Caco-2 (cell line): ENCODE data around the gene LRIG1. TPM values are rescaled to one million over a fixed set of nuclear protein-coding genes. Genes with fewer than 3 reads are reported as not detected.

ENCODE experiments used
- BruUV-seq: library from RNA; stranded (reverse); fragments of 400-500 nt; replicated peaks from 2 replicates; lab custom pipeline; 2021; lab: Mats Ljungman, UMichigan
- CTCF ChIA-PET: fragments of 300-600 bp; sonication (Branson Sonifier 250); formaldehyde crosslinking; loops from one replicate; lab custom pipeline; 2022; ENCODE audit warnings: antibody characterized with exemption; lab: Charles Lee
- POLR2A ChIA-PET: fragments of 300-600 bp; sonication (Branson Sonifier 250); formaldehyde crosslinking; loops from one replicate; lab custom pipeline; 2022; ENCODE audit warnings: antibody characterized with exemption; lab: Charles Lee
- DNase-seq, 2 experiments: peaks; one replicate each; pipeline versions ENCODE4 v3.0.0 to v3.0.0-alpha.2; 2020 to 2022
- H3K27me3 ChIP-seq: replicated peaks from 2 replicates; pipeline ENCODE4 v1.6.0; 2011; ENCODE audit warnings: low read length; ENCODE audit not compliant: control insufficient read depth, insufficient read depth
- H3K36me3 ChIP-seq: 2 replicates; pipeline ENCODE4 v1.5.1; 2011; ENCODE audit warnings: low read length; ENCODE audit not compliant: control insufficient read depth, insufficient read depth
- H3K4me1 ChIP-seq: fragments of 250-450 bp; sonication (Bioruptor Pico); 2 replicates; pipeline ENCODE4 v1.5.1; 2020; ENCODE audit warnings: mild to moderate bottlenecking
- H3K4me3 ChIP-seq: 2 replicates; pipeline ENCODE4 v1.5.1; 2011; ENCODE audit warnings: low read depth, mild to moderate bottlenecking, control low read depth, low read length
- H3K9me3 ChIP-seq: fragments of 250-450 bp; sonication (Bioruptor Pico); 2 replicates; pipeline ENCODE4 v1.5.1; 2020; ENCODE audit warnings: mild to moderate bottlenecking, moderate library complexity
- H3K27ac Mint-ChIP-seq: one replicate; pipeline ENCODE4 v1.8.0; 2022; ENCODE audit warnings: mixed read lengths; ENCODE audit not compliant: unreplicated experiment
- H3K27me3 Mint-ChIP-seq: one replicate; pipeline ENCODE4 v1.8.0; 2022; ENCODE audit warnings: mixed read lengths; ENCODE audit not compliant: insufficient read depth, unreplicated experiment
- H3K36me3 Mint-ChIP-seq: one replicate; pipeline ENCODE4 v1.8.0; 2022; ENCODE audit warnings: mild to moderate bottlenecking, mixed read lengths; ENCODE audit not compliant: insufficient read depth, unreplicated experiment
- H3K4me1 Mint-ChIP-seq: one replicate; pipeline ENCODE4 v1.8.0; 2022; ENCODE audit warnings: low read depth, mixed read lengths; ENCODE audit not compliant: unreplicated experiment
- H3K4me3 Mint-ChIP-seq: one replicate; pipeline ENCODE4 v1.8.0; 2022; ENCODE audit warnings: mild to moderate bottlenecking, moderate library complexity, mixed read lengths; ENCODE audit not compliant: unreplicated experiment
- H3K9me3 Mint-ChIP-seq: one replicate; pipeline ENCODE4 v1.8.0; 2022; ENCODE audit warnings: mixed read lengths; ENCODE audit not compliant: unreplicated experiment
- intact Hi-C: fragments of 100-400 bp; cut with micrococcal nuclease; formaldehyde crosslinking; loops from one replicate; pipeline ENCODE4 v1.10.0; 2022; ENCODE audit not compliant: unreplicated experiment
- total RNA-seq: library from RNA; stranded (reverse); gene quantifications from 2 replicates; pipeline ENCODE4 v1.2.3, GENCODE V29; 2022
- TF ChIP-seq, protein P1 (sequence below), 2 experiments: fragments of 200-600 bp in 1 of 2; IDR thresholded peaks; 1 replicate in 1 of 2; 2 replicates in 1 of 2; pipeline versions ENCODE4 v1.5.1 to v1.8.0; 2011 to 2022; ENCODE audit warnings: antibody characterized with exemption in 1 of 2, control low read depth in 1 of 2, inconsistent platforms in 1 of 2, low read depth in 1 of 2, low read length in 1 of 2, mild to moderate bottlenecking in 1 of 2, moderate library complexity in 1 of 2; ENCODE audit not compliant: insufficient read depth in 1 of 2, severe bottlenecking in 1 of 2, unreplicated experiment in 1 of 2

Gene LRIG1
- total RNA-seq, 1 experiment from 2014 or later: 43.4 TPM

GRCh38 chr3:66427352-66427751 is 73.5 kb downstream of the LRIG1 start:
- TF ChIP-seq, protein P1, sequence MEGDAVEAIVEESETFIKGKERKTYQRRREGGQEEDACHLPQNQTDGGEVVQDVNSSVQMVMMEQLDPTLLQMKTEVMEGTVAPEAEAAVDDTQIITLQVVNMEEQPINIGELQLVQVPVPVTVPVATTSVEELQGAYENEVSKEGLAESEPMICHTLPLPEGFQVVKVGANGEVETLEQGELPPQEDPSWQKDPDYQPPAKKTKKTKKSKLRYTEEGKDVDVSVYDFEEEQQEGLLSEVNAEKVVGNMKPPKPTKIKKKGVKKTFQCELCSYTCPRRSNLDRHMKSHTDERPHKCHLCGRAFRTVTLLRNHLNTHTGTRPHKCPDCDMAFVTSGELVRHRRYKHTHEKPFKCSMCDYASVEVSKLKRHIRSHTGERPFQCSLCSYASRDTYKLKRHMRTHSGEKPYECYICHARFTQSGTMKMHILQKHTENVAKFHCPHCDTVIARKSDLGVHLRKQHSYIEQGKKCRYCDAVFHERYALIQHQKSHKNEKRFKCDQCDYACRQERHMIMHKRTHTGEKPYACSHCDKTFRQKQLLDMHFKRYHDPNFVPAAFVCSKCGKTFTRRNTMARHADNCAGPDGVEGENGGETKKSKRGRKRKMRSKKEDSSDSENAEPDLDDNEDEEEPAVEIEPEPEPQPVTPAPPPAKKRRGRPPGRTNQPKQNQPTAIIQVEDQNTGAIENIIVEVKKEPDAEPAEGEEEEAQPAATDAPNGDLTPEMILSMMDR (IDR thresholded peaks at IDR 0.05; ENCODE audit: insufficient read depth in 1 of 2, low read depth in 1 of 2, low read length in 1 of 2, severe bottlenecking in 1 of 2, unreplicated experiment in 1 of 2): no peak
- Mint-ChIP-seq H3K4me1 (peaks cover 11% of the 10 kb centered on the region), H3K9me3 (peaks cover 6% of the 10 kb centered on the region), H3K27ac (no peak overlapping the region), H3K27me3 (no peaks in the 10 kb centered on the region), H3K36me3 (peaks cover 20% of the 10 kb centered on the region), H3K4me3 (no peak overlapping the region)
- no peak for DNase-seq
- Histone ChIP-seq H3K4me3 (no peak overlapping the region), H3K36me3 (peaks cover 7% of the 10 kb centered on the region), H3K27me3 (no peaks in the 10 kb centered on the region), H3K4me1 (no peaks in the 10 kb centered on the region), H3K9me3 (no peaks in the 10 kb centered on the region; the same call in 1 of the 2 replicates)
- no TSS peak for BruUV-seq
- intact Hi-C loops: no loop called here
- CTCF ChIA-PET: no interaction called here
- POLR2A ChIA-PET: no interaction called here

DNA sequence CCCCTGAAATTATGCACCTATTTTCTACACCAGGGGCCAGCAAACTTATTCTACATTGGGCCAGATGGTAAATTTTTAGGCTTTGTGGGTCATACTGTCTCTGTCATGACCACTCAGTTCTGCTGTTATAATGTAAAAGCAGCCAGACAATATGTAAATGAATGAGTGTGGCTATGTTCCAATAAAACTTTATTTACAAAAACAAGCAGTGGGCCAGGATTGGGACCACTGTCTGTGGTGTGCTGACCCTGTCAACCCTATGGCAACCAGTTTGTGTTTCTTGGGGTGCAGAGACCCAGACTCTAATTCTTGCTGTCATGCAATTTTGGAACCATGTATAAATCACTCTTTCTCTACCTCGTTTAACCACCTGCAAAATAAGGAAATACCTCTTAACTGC is 74.7 kb downstream of the LRIG1 start:
- Histone ChIP-seq H3K27me3 (no peaks in the 10 kb centered on the region), H3K9me3 (peaks cover 10% of the 10 kb centered on the region), H3K4me1 (no peaks in the 10 kb centered on the region), H3K36me3 (peaks cover 6% of the 10 kb centered on the region; the same call in 1 of the 2 replicates), H3K4me3 (no peak overlapping the region)
- ChIA-PET CTCF (no interaction called here), POLR2A (no interaction called here)
- Mint-ChIP-seq H3K27ac (no peak overlapping the region), H3K27me3 (no peaks in the 10 kb centered on the region), H3K4me1 (peaks cover 11% of the 10 kb centered on the region), H3K9me3 (peaks cover 16% of the 10 kb centered on the region), H3K36me3 (peaks cover 28% of the 10 kb centered on the region), H3K4me3 (no peak overlapping the region)
- TF ChIP-seq, protein P1 (IDR thresholded peaks at IDR 0.05; ENCODE audit: insufficient read depth in 1 of 2, low read depth in 1 of 2, low read length in 1 of 2, severe bottlenecking in 1 of 2, unreplicated experiment in 1 of 2): no peak
- no peak for DNase-seq
- intact Hi-C loops: no loop called here
- BruUV-seq: no TSS peak

DNA sequence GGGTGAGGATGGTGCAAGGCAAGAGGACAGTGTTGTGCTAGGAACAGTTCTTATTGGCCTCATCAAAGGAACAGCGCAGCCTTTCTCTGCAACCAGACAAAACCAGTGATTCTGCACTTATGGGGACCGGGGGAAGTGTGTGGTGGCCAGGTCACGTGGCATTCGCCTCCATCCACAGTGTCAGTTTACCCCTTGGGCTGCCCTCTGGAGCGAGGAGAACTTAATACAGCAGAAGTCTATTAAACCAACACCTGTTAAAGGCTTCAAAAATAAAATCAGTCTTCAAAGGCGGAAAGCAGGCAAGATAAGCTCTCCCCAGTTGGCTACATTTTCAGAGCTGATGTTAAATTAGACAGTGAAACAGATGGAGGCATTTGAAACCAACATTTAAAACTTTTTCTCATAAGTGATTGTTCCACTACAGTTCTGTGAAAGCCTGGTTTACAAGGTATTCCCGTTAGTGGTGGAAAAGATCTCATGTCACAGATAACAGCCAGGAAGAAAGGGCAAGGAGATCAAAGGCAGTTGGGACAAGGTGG is 75.2 kb downstream of the LRIG1 start:
- intact Hi-C loops: no loop called here
- peaks cover 31% of the 10 kb centered on the region for H3K36me3 Mint-ChIP-seq
- CTCF ChIA-PET: no interaction called here
- peaks cover 11% of the 10 kb centered on the region for H3K4me1 Mint-ChIP-seq
- no peak overlapping the region for H3K4me3 ChIP-seq
- no TSS peak for BruUV-seq
- peaks cover 10% of the 10 kb centered on the region for H3K9me3 ChIP-seq
- H3K36me3 ChIP-seq: peaks cover 6% of the 10 kb centered on the region; the same call in 1 of the 2 replicates
- TF ChIP-seq, protein P1 (IDR thresholded peaks at IDR 0.05; ENCODE audit: insufficient read depth in 1 of 2, low read depth in 1 of 2, low read length in 1 of 2, severe bottlenecking in 1 of 2, unreplicated experiment in 1 of 2): no peak
- no peaks in the 10 kb centered on the region for H3K27me3 Mint-ChIP-seq
- POLR2A ChIA-PET: no interaction called here
- H3K9me3 Mint-ChIP-seq: peaks cover 20% of the 10 kb centered on the region
- no peak for DNase-seq
- H3K4me1 ChIP-seq: no peaks in the 10 kb centered on the region
- H3K4me3 Mint-ChIP-seq: no peak overlapping the region
- no peak overlapping the region for H3K27ac Mint-ChIP-seq
- no peaks in the 10 kb centered on the region for H3K27me3 ChIP-seq
